Activated CD8-positive, alpha-beta memory T cell treated with anti-CD3 and anti-CD28 coated beads, Interleukin-2, amount 10 ng/mL, durations not matched to agents 7 days and 5 days (primary cell): ENCODE data around the gene ARID2. TPM values are rescaled to one million over a fixed set of nuclear protein-coding genes. Genes with fewer than 3 reads are reported as not detected.
A peak's percentile ranks its signal among the peaks of the same experiment; 100 is the strongest.

Source experiments
- ATAC-seq: fragments of 150-1000 bp; cut with Tn5 transposase; one replicate; pipeline ENCODE4 v1.10.0; 2021; ENCODE audit warnings: moderate library complexity
- CTCF ChIA-PET: fragments of 350-600 bp; sonication (Branson Sonifier 250); formaldehyde crosslinking; loops from one replicate; lab custom pipeline; 2021; ENCODE audit warnings: antibody characterized with exemption; lab: Charles Lee
- DNase-seq: peaks from one replicate; pipeline ENCODE4 v3.0.0-alpha.2; 2020
- H3K27ac Mint-ChIP-seq: one replicate; pipeline ENCODE4 v1.8.0; 2021; ENCODE audit warnings: mild to moderate bottlenecking, mixed read lengths
- H3K27me3 Mint-ChIP-seq: one replicate; pipeline ENCODE4 v1.8.0; 2021; ENCODE audit warnings: mixed read lengths
- H3K36me3 Mint-ChIP-seq: one replicate; pipeline ENCODE4 v1.8.0; 2021; ENCODE audit warnings: mild to moderate bottlenecking, mixed read lengths
- H3K4me1 Mint-ChIP-seq: one replicate; pipeline ENCODE4 v1.8.0; 2021; ENCODE audit warnings: mixed read lengths
- H3K4me3 Mint-ChIP-seq: one replicate; pipeline ENCODE4 v1.8.0; 2021; ENCODE audit warnings: mild to moderate bottlenecking, moderate library complexity, mixed read lengths
- H3K9me3 Mint-ChIP-seq: one replicate; pipeline ENCODE4 v1.8.0; 2022; ENCODE audit warnings: low read depth, mixed read lengths
- total RNA-seq, 2 experiments: library from RNA; stranded (reverse); gene quantifications; one replicate each; pipeline ENCODE4 v1.2.3, GENCODE V29; 2021

Gene ARID2
- total RNA-seq, 2 experiments from 2014 or later = 38.3 to 49.6 TPM

- no peaks in the 10 kb centered on the region for H3K27me3 Mint-ChIP-seq
- CTCF ChIA-PET = interaction anchor here (1.0 to 6.0 kb wide), 7 partner anchors 24 to 375 kb away, joined by 3 to 70 read pairs (median 4); no protein-coding TSS in a partner anchor
- H3K9me3 Mint-ChIP-seq = no peaks in the 10 kb centered on the region
- peak; percentile 94 for DNase-seq
- peak; percentile 44 for ATAC-seq
- H3K27ac Mint-ChIP-seq = peak overlapping the region; percentile 100
- H3K4me3 Mint-ChIP-seq = peak overlapping the region; percentile 95
- H3K4me1 Mint-ChIP-seq = peaks cover 21% of the 10 kb centered on the region
- H3K36me3 Mint-ChIP-seq = peaks cover 26% of the 10 kb centered on the region
Measured at GRCh38 chr12:45727301-45727979, 2.1 kb upstream of the ARID2 start.

- Mint-ChIP-seq H3K27me3 (no peaks in the 10 kb centered on the region), H3K4me1 (peaks cover 19% of the 10 kb centered on the region), H3K36me3 (peaks cover 25% of the 10 kb centered on the region), H3K4me3 (peak overlapping the region; percentile 95), H3K27ac (peak overlapping the region; percentile 100), H3K9me3 (no peaks in the 10 kb centered on the region)
- DNase-seq (no peak), ATAC-seq (no peak)
- CTCF ChIA-PET = interaction anchor here (0.6 to 6.0 kb wide), 10 partner anchors 14 to 497 kb away, joined by 3 to 70 read pairs (median 5); no protein-coding TSS in a partner anchor
Measured at GRCh38 chr12:45727980-45728629, 1.4 kb upstream of the ARID2 start.

GRCh38 chr12:45728630-45729232 lies 775 bp upstream of the ARID2 start:
- Mint-ChIP-seq H3K4me3 (peak overlapping the region; percentile 95), H3K4me1 (peaks cover 19% of the 10 kb centered on the region), H3K27me3 (no peaks in the 10 kb centered on the region), H3K27ac (peak overlapping the region; percentile 100), H3K9me3 (no peaks in the 10 kb centered on the region), H3K36me3 (peaks cover 27% of the 10 kb centered on the region)
- CTCF ChIA-PET = interaction anchor here (0.6 to 6.0 kb wide), 11 partner anchors 14 to 497 kb away, joined by 3 to 70 read pairs (median 3); no protein-coding TSS in a partner anchor
- ATAC-seq (peak; percentile 70), DNase-seq (peak; percentile 98)

- Mint-ChIP-seq H3K27ac (peak overlapping the region; percentile 95), H3K4me3 (peak overlapping the region; percentile 95), H3K27me3 (no peaks in the 10 kb centered on the region), H3K36me3 (peaks cover 31% of the 10 kb centered on the region), H3K9me3 (no peaks in the 10 kb centered on the region), H3K4me1 (peaks cover 20% of the 10 kb centered on the region)
- CTCF ChIA-PET = interaction anchor here (1.0 to 6.0 kb wide), 10 partner anchors 13 to 514 kb away, joined by 3 to 70 read pairs (median 4); partner anchors contain the start of gene ANO6
- peak; percentile 0 for ATAC-seq
- no peak for DNase-seq
Measured at GRCh38 chr12:45730084-45730347, 510 bp downstream of the ARID2 start.

- CTCF ChIA-PET = interaction anchor here (1.0 to 6.0 kb wide), 9 partner anchors 12 to 515 kb away, joined by 3 to 70 read pairs (median 3); partner anchors contain the start of gene ANO6
- H3K4me1 Mint-ChIP-seq = peaks cover 19% of the 10 kb centered on the region
Measured at GRCh38 chr12:45730348-45731189, 1.1 kb downstream of the ARID2 start.

DNA sequence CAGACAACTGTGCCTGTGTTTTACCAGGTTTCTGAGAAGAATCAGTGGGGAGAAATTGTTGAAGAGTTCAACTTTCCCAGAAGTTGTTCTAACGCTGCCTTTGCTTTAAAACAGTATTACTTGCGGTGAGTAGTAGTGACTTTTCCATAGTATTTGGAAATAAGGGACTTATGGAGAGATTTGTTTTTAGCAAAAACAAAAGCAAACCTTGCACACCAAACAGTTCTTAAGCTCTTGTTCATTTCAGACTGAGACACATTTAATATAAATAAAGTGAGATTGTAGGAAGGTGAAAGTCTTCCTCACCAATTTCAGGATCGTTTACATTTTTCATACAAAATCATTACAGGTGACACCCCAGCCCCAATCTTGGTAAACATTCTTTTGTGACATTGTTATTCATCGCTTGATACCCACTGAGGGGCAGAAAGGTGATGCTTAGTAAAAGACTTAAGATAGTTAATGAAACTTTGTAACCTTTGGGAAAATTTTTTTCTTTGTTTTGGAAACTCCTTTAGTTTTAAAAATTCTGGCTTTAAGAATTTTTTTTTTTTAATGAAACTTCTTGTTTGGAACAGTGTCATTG lies 1.8 kb downstream of the ARID2 start:
- CTCF ChIA-PET = interaction anchor here (1.3 to 3.3 kb wide), 3 partner anchors 12 to 188 kb away, joined by 3 to 19 read pairs (median 9); no protein-coding TSS in a partner anchor
- peaks cover 19% of the 10 kb centered on the region for H3K4me1 Mint-ChIP-seq
- H3K27ac Mint-ChIP-seq = peak overlapping the region; percentile 93
- ATAC-seq = no peak
- H3K36me3 Mint-ChIP-seq = peaks cover 35% of the 10 kb centered on the region
- H3K9me3 Mint-ChIP-seq = no peaks in the 10 kb centered on the region
- DNase-seq = no peak
- H3K27me3 Mint-ChIP-seq = no peaks in the 10 kb centered on the region
- H3K4me3 Mint-ChIP-seq = peak overlapping the region; percentile 95

More at GRCh38 chr12:45730348-45731189, 1.1 kb downstream of the ARID2 start:
- DNase-seq = peak; percentile 77
- peak overlapping the region; percentile 93 for H3K27ac Mint-ChIP-seq
- peaks cover 34% of the 10 kb centered on the region for H3K36me3 Mint-ChIP-seq
- H3K9me3 Mint-ChIP-seq = no peaks in the 10 kb centered on the region
- peak; percentile 6 for ATAC-seq
- no peaks in the 10 kb centered on the region for H3K27me3 Mint-ChIP-seq
- peak overlapping the region; percentile 95 for H3K4me3 Mint-ChIP-seq

DNA sequence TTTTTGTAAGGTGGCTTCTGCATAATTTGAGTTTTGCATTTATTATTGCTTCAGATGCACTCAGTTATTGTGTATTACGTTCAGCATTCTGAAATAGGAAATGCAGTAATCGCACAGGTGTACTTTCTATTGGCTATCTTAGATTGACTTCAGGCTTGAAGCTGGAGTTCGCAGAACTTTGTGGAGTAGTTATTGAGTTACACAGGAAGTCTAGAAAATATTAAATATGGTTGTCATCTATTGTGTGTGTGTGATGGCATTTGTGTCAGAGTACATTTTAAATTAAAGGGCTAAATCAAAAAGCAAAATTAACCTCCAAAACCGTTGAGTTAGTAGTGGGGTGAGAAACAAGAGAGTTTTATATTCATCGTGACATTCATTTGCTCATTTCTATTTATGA lies 2.7 kb downstream of the ARID2 start:
- H3K36me3 Mint-ChIP-seq = peaks cover 43% of the 10 kb centered on the region
- H3K4me3 Mint-ChIP-seq = peak overlapping the region; percentile 95
- CTCF ChIA-PET = interaction anchor here (1.4 kb wide), 1 partner anchor 188 kb away, joined by 4 read pairs; no protein-coding TSS in a partner anchor
- peak overlapping the region; percentile 86 for H3K27ac Mint-ChIP-seq
- DNase-seq (no peak), ATAC-seq (no peak)
- peaks cover 3% of the 10 kb centered on the region for H3K9me3 Mint-ChIP-seq
- peaks cover 22% of the 10 kb centered on the region for H3K4me1 Mint-ChIP-seq
- H3K27me3 Mint-ChIP-seq = no peaks in the 10 kb centered on the region

DNA sequence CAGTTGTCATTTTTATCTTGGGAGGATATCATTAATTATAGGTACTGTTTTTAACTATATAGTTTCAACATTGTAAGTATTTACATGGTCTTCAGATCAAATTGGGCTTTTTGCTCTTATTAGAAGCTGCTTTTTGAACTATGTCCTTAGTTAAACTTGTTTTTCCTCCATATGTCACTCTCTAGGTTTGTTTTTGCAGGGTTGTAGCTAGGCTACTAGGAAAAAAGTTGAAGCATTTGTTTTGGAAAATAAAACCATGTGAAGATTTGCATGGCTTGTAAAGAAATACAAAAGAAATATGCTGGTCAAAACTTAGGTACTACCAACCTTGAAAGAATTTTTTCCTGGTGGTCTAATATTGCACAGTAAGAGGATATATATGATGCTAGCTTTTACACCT lies 3.4 kb downstream of the ARID2 start:
- DNase-seq = no peak
- Mint-ChIP-seq H3K27ac (peak overlapping the region; percentile 78), H3K27me3 (no peaks in the 10 kb centered on the region), H3K36me3 (peaks cover 48% of the 10 kb centered on the region), H3K4me1 (peaks cover 22% of the 10 kb centered on the region), H3K4me3 (peak overlapping the region; percentile 68), H3K9me3 (peaks cover 4% of the 10 kb centered on the region)
- no peak for ATAC-seq
- CTCF ChIA-PET = interaction anchor here (0.8 to 1.4 kb wide), 4 partner anchors 9 to 257 kb away, joined by 3 to 6 read pairs (median 4); no protein-coding TSS in a partner anchor

GRCh38 chr12:45737638-45738037 lies 8.1 kb downstream of the ARID2 start:
- Mint-ChIP-seq H3K4me3 (no peak overlapping the region), H3K9me3 (peaks cover 6% of the 10 kb centered on the region), H3K27ac (no peak overlapping the region), H3K4me1 (peaks cover 21% of the 10 kb centered on the region), H3K27me3 (no peaks in the 10 kb centered on the region), H3K36me3 (peaks cover 63% of the 10 kb centered on the region)
- CTCF ChIA-PET = no interaction called here
- ATAC-seq = no peak
- no peak for DNase-seq

DNA sequence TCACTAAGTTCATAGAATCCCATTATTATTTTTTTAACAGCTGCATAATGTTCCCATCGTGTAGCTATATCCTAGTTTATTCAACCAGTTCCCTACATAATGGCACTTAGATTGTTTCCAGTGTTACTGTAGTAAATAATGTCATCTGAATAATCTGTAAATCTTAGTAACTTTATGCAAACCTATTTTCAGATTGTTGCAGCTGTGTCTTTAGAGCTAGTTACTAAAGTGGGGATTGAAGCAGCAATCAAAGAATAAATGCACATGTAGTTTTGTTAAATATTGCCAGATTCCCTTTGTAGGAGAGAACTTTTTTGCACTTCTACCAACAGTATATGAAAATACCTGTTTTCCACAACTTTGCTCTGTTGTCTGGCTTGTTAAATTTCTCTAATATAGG lies 13.1 kb downstream of the ARID2 start:
- no peak overlapping the region for H3K4me3 Mint-ChIP-seq
- CTCF ChIA-PET = interaction anchor here (1.0 to 6.7 kb wide), 5 partner anchors 9 to 197 kb away, joined by 3 to 44 read pairs (median 6); partner anchors contain the start of gene ARID2
- ATAC-seq (no peak), DNase-seq (no peak)
- H3K36me3 Mint-ChIP-seq = peaks cover 42% of the 10 kb centered on the region
- H3K4me1 Mint-ChIP-seq = peaks cover 9% of the 10 kb centered on the region
- peaks cover 2% of the 10 kb centered on the region for H3K9me3 Mint-ChIP-seq
- H3K27ac Mint-ChIP-seq = no peak overlapping the region
- no peaks in the 10 kb centered on the region for H3K27me3 Mint-ChIP-seq

- Mint-ChIP-seq H3K27me3 (no peaks in the 10 kb centered on the region), H3K9me3 (peaks cover 2% of the 10 kb centered on the region), H3K27ac (no peak overlapping the region), H3K4me3 (no peak overlapping the region), H3K4me1 (peaks cover 10% of the 10 kb centered on the region), H3K36me3 (peaks cover 41% of the 10 kb centered on the region)
- no peak for ATAC-seq
- no peak for DNase-seq
- CTCF ChIA-PET = interaction anchor here (1.0 to 6.7 kb wide), 4 partner anchors 9 to 198 kb away, joined by 3 to 44 read pairs (median 6); partner anchors contain the start of gene ARID2
Measured at GRCh38 chr12:45743247-45743646, 13.7 kb downstream of the ARID2 start.

- peaks cover 2% of the 10 kb centered on the region for H3K9me3 Mint-ChIP-seq
- no peak overlapping the region for H3K4me3 Mint-ChIP-seq
- no peaks in the 10 kb centered on the region for H3K27me3 Mint-ChIP-seq
- CTCF ChIA-PET = interaction anchor here (0.7 to 6.7 kb wide), 8 partner anchors 9 to 201 kb away, joined by 3 to 44 read pairs (median 4); no protein-coding TSS in a partner anchor
- ATAC-seq (peak; percentile 36), DNase-seq (no peak)
- no peak overlapping the region for H3K27ac Mint-ChIP-seq
- peaks cover 46% of the 10 kb centered on the region for H3K36me3 Mint-ChIP-seq
- H3K4me1 Mint-ChIP-seq = peaks cover 20% of the 10 kb centered on the region
Measured at GRCh38 chr12:45745861-45746277, 16.4 kb downstream of the ARID2 start.
